ENCODE measurements around the gene NR1H3.
"Not testable (repeated sequence)": the region's sequence is repeated elsewhere in the genome, so short reads cannot be mapped to it uniquely, and the experiment has no call there.

NR1H3 gene

DNA sequence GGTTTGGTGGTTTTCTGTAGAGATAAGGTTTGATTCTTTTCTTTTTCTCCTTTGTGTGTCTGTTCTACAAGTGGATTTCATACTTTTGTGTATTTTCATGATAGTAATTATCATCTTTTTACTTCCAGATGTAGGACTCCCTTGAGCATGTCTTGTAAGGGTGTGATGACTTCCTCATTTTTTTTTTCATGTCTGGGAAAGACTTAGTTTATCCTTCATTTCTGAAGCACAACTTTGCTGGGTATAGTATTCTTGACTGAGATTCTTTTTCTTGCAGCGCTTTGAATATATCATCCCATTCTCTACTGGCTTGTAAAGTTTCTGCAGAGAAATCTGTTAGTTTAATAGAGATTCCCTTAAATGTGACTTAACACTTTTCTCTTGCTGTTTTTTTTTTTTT, 45.1 kb downstream of the NR1H3 start:
- no peak for DNase-seq (ENCODE audit: low read depth in 1 of 2, low spot score in 1 of 2)

DNA sequence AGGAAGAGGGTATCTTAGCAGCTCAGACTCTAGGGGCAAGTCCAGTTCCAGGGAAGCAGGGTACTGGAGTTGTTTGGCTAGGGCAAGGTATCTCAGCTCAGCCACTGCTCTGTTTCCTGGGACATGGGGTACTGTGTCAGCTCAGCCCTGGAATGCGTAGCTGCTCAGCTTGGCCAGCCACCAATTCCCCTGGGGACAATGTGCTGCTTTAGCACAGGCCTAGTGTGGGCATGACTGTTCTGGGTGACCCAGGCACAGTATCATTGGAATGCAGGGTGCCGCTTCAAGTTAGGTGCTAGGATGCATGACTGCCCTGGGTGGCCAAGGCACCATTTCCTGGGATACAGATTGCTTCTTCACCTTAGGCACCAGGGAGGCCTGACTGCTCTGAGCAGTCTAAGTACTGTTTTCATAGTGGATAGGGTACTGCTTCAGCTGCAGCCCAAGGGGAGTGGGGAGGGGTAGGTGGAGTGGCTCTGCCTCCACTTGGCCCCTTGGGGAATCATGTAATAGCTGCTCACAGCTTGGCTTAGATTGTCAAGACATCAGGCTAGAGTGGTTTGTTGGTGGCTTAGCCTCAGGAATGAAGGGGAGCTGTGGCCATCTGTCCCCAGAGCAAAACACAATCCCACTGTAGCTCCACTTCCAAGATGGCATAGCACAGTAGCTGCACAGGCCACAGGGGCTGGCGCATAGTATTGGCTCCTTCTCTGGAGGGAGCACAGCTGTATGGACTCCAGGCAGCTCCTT, 48.1 kb downstream of the NR1H3 start:
- no peak for DNase-seq (ENCODE audit: low read depth in 1 of 2, low spot score in 1 of 2)

DNA sequence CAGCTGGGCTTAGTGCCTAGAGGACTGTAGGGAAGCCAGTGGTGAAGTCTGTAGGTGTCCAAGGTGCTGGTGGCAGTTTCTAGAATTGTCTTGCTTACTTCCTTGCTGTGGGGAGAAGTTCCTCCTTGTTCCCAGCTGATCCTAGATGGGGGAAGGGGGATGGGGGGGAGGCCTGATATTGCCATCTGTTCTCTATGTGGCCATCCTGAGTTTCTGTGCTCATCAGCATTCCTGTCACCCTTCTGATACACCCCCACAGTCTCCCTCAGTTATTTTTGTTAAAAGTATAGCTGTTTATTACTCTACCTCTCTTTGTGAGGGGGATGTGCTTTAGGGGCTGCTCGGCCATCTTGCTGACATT, 48.7 kb downstream of the NR1H3 start:
- no peak for DNase-seq (ENCODE audit: low read depth in 1 of 2, low spot score in 1 of 2)

- no peak for DNase-seq (ENCODE audit: low read depth in 1 of 2, low spot score in 1 of 2)
These were observed 50.4 kb downstream of the NR1H3 start for GRCh38 chr11:47308050-47308823.

DNA sequence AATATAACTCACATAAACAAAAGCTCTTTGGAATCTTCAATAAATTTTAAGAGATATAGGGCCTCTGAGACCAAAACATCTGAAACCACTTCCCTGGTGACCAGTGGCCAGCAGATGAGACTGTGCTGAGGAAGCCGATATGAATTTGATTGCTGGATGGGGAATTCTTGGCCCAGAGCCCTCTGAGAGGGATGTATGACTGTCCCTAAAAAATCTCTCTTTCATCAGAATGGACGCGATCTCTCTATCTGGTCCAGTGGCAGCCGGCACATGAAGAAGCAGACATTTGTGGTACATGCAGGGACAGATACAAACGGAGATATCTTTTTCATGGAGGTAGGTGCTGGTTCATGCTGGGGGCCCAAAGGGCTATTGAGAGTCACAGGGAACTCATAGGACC, 57.2 kb downstream of the NR1H3 start:
- no peak for DNase-seq (ENCODE audit: low read depth in 1 of 2, low spot score in 1 of 2)

- DNase-seq (ENCODE audit: low read depth in 1 of 2, low spot score in 1 of 2), result not testable (repeated sequence)
These were observed 58.7 kb downstream of the NR1H3 start for GRCh38 chr11:47316501-47316900.

- DNase-seq (ENCODE audit: low read depth in 1 of 2, low spot score in 1 of 2), result no peak
These were observed 59.5 kb downstream of the NR1H3 start for GRCh38 chr11:47317064-47317828.

GRCh38 chr11:47318166-47318565, 60.4 kb downstream of the NR1H3 start:
- DNase-seq (ENCODE audit: low read depth in 1 of 2, low spot score in 1 of 2), result no peak

Measured in activated CD4-positive, alpha-beta T cell treated with anti-CD3 and anti-CD28 coated beads, Interleukin-2, amount 50 U/mL, for 24 hours (primary cell).